IPS DF 6.9 (cell line): ENCODE data around the gene SGTA.
A peak's percentile ranks its signal among the peaks of the same experiment; 100 is the strongest.

Source experiments
- DNase-seq: peaks from one replicate; pipeline ENCODE4 v3.0.0-alpha.2; 2013; ENCODE audit warnings: low read depth, low spot score
- H3K27ac ChIP-seq: one replicate; pipeline ENCODE4 v1.5.1; 2013; ENCODE audit warnings: low read length, control low read depth
- H3K27me3 ChIP-seq: 2 replicates; pipeline ENCODE4 v1.6.1; 2013; ENCODE audit warnings: mild to moderate bottlenecking, low read length; ENCODE audit not compliant: control insufficient read depth, insufficient read depth
- H3K36me3 ChIP-seq: 2 replicates; pipeline ENCODE4 v1.6.1; 2013; ENCODE audit warnings: low read length; ENCODE audit not compliant: control insufficient read depth, insufficient read depth
- H3K4me1 ChIP-seq: 2 replicates; pipeline ENCODE4 v1.6.1; 2013; ENCODE audit warnings: low read length; ENCODE audit not compliant: control insufficient read depth, insufficient read depth
- H3K4me3 ChIP-seq: 2 replicates; pipeline ENCODE4 v1.5.1; 2013; ENCODE audit warnings: mild to moderate bottlenecking, low read length
- H3K9me3 ChIP-seq: 2 replicates; pipeline ENCODE4 v1.6.1; 2013; ENCODE audit warnings: low read length, inconsistent platforms; ENCODE audit not compliant: control insufficient read depth, insufficient read depth
- WGBS: extraction: QIAGEN DNeasy Blood & Tissue Kit; methylation state at CpG from one replicate; pipeline ENCODE4 v1.1.7; 2013; ENCODE audit warnings: mixed read lengths, missing lambda C conversion rate; ENCODE audit not compliant: insufficient read length, insufficient coverage; 5-methylcytosine and 5-hydroxymethylcytosine counted together

SGTA gene

DNA sequence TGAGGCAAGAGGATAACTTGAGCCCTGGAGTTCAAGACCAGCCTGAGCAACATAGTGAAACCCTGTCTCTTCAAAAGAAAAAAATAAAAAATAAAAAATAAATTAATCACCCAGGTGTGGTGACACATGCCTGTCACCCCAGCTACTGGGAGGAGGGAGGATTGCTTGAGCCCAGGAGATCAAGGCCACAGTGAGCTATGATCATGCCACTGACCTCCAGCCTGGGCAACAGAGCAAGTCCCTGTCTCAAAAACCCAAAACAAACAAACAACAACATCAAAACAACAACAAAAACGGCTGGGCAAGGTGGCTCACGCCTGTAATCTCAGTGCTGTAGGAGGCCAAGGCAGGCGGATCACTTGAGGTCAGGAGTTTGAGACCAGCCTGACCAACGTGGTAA is 39.0 kb downstream of the SGTA start:
- Histone ChIP-seq H3K9me3 (no peaks in the 10 kb centered on the region), H3K27ac (no peak overlapping the region), H3K36me3 (no peaks in the 10 kb centered on the region), H3K27me3 (no peaks in the 10 kb centered on the region), H3K4me3 (no peak overlapping the region), H3K4me1 (no peaks in the 10 kb centered on the region)
- no peak for DNase-seq
- no CpG with 5 or more reads among the region's 4 CpGs for WGBS

- DNase-seq, result no peak
- no CpG with 5 or more reads among the region's 8 CpGs for WGBS
- no peaks in the 10 kb centered on the region for H3K9me3 ChIP-seq
- H3K4me3 ChIP-seq, result no peak overlapping the region
- H3K27ac ChIP-seq, result no peak overlapping the region
- no peaks in the 10 kb centered on the region for H3K36me3 ChIP-seq
- H3K4me1 ChIP-seq, result no peaks in the 10 kb centered on the region
- H3K27me3 ChIP-seq, result no peaks in the 10 kb centered on the region
These were observed 40.0 kb downstream of the SGTA start for GRCh38 chr19:2743099-2743498.

DNA sequence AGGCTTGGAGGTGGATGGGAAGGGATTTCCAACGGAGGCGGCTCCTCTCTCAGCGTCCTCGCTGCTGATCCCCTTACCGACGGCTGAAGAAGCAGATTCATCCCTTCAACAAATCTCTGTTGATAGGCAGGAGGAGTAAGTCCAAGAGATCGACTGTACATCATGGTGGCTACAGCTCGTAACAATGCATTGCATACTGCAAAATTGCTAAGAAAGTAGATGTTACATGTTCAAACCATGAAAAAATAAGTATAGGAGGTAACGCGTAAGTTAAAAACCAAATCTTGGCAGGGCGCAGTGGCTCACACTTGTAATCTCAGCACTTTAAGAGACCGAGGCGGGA is 42.8 kb downstream of the SGTA start:
- Histone ChIP-seq H3K36me3 (peaks cover 16% of the 10 kb centered on the region; the same call in 1 of the 2 replicates), H3K27ac (no peak overlapping the region), H3K4me3 (no peak overlapping the region), H3K27me3 (no peaks in the 10 kb centered on the region), H3K4me1 (no peaks in the 10 kb centered on the region), H3K9me3 (no peaks in the 10 kb centered on the region)
- no peak for DNase-seq
- no CpG with 5 or more reads among the region's 13 CpGs for WGBS

DNA sequence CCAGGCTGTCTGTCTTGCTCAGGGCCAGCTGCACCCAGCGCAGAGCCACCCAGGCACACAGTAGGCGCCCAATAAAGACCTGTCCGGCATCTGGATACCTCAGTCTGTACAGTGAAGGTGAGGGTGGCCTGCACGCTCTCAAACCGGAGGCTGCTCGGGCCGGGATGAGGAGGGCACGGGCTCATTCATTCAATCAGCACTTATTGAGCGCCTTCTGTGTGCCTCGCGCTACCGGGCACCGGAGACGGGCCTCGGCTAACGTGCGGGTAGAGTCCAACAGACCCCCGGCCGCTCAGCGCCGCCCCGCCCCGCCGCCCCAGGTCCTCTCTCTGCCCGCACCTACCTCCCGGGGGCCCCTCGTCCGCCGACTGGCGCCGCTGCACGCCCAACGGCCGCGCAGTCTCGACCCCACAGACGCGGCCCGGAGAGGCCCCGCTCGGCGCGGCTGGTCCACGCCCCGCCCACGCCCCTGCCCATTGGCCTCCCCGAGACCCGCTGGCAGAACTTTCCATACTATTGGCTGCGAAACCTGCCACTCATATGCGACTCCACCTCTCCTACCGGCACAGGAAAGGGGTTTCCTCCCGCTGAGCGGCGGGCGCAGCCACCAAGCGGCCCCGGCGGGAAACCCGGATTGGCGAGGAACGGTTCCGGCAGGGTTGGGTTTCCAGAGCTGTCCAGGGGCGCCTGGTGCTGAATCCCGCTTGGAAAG is 43.3 kb downstream of the SGTA start, which contains the start of gene SLC39A3:
TSS of gene SLC39A3 (minus strand) at position 416 of the 712 bp plus-strand sequence. CDS start 2,760 bp downstream, outside the sequence.
- no peak within 1 kb of the TSS for H3K27ac ChIP-seq
- peaks cover 22% of the 10 kb centered on the region; the same call in 1 of the 2 replicates for H3K36me3 ChIP-seq
- no peaks in the 10 kb centered on the region for H3K27me3 ChIP-seq
- peak; percentile 97 for DNase-seq
- no peaks in the 10 kb centered on the region for H3K4me1 ChIP-seq
- H3K9me3 ChIP-seq, result no peaks in the 10 kb centered on the region
- peak within 1 kb of the TSS; percentile 67 for H3K4me3 ChIP-seq
- WGBS, result no CpG with 5 or more reads among the region's 64 CpGs

GRCh38 chr19:2736550-2737190 is 46.4 kb downstream of the SGTA start:
- WGBS, result no CpG with 5 or more reads among the region's 15 CpGs
- H3K4me3 ChIP-seq, result no peak overlapping the region
- H3K36me3 ChIP-seq, result peaks cover 25% of the 10 kb centered on the region
- no peaks in the 10 kb centered on the region for H3K27me3 ChIP-seq
- no peaks in the 10 kb centered on the region for H3K4me1 ChIP-seq
- no peak for DNase-seq
- H3K9me3 ChIP-seq, result no peaks in the 10 kb centered on the region
- H3K27ac ChIP-seq, result no peak overlapping the region

GRCh38 chr19:2735374-2735773 is 47.7 kb downstream of the SGTA start:
- no peaks in the 10 kb centered on the region for H3K9me3 ChIP-seq
- no peak overlapping the region for H3K4me3 ChIP-seq
- no CpG with 5 or more reads among the region's 12 CpGs for WGBS
- H3K36me3 ChIP-seq, result peaks cover 25% of the 10 kb centered on the region
- DNase-seq, result no peak
- H3K4me1 ChIP-seq, result no peaks in the 10 kb centered on the region
- no peaks in the 10 kb centered on the region for H3K27me3 ChIP-seq
- no peak overlapping the region for H3K27ac ChIP-seq

- no peaks in the 10 kb centered on the region for H3K4me1 ChIP-seq
- no peak overlapping the region for H3K4me3 ChIP-seq
- H3K27ac ChIP-seq, result no peak overlapping the region
- H3K36me3 ChIP-seq, result peaks cover 25% of the 10 kb centered on the region
- no peaks in the 10 kb centered on the region for H3K27me3 ChIP-seq
- no CpG with 5 or more reads among the region's 26 CpGs for WGBS
- no peak for DNase-seq
- H3K9me3 ChIP-seq, result no peaks in the 10 kb centered on the region
These were observed 48.3 kb downstream of the SGTA start for GRCh38 chr19:2734589-2735288.

DNA sequence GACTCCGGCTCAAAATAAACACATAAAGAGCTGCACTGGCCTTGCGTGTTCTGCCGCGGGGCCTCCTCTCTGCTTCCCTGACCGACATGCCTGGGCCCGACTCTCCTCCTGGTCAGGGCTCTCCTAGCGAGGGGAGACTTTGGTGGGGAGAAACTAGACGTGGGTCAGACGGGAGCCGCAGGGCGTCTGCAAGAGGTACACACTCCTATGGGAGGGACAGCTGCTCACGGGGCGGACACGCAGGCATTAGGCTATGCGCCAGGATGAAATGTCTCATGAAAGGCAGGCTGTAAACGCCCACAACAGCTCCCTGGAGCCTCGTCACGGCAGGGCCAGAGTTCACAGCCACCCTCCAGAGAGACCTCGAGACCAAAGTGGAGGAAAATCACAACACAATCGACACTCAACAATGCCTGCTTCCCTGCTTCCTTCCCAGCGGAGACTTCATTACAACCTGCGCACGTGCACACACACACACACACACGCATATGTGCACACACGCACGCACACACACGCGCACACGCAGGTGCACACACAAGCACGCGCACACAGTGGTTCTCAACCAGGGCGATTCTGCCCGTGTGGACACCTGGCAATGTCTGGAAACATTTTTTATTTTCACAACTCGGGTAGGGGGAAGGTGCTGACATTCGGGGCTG is 49.0 kb downstream of the SGTA start:
- no CpG with 5 or more reads among the region's 35 CpGs for WGBS
- no peak overlapping the region for H3K4me3 ChIP-seq
- H3K36me3 ChIP-seq, result peaks cover 25% of the 10 kb centered on the region
- no peaks in the 10 kb centered on the region for H3K4me1 ChIP-seq
- H3K9me3 ChIP-seq, result no peaks in the 10 kb centered on the region
- DNase-seq, result no peak
- H3K27me3 ChIP-seq, result no peaks in the 10 kb centered on the region
- H3K27ac ChIP-seq, result no peak overlapping the region

GRCh38 chr19:2732883-2733282 is 50.2 kb downstream of the SGTA start:
- peaks cover 25% of the 10 kb centered on the region for H3K36me3 ChIP-seq

GRCh38 chr19:2732157-2732725 is 50.8 kb downstream of the SGTA start:
- no peaks in the 10 kb centered on the region for H3K27me3 ChIP-seq
- no peaks in the 10 kb centered on the region for H3K4me1 ChIP-seq
- no peak overlapping the region for H3K4me3 ChIP-seq
- H3K9me3 ChIP-seq, result no peaks in the 10 kb centered on the region
- peaks cover 25% of the 10 kb centered on the region for H3K36me3 ChIP-seq
- H3K27ac ChIP-seq, result no peak overlapping the region
- WGBS, result no CpG with 5 or more reads among the region's 33 CpGs
- DNase-seq, result no peak

More at GRCh38 chr19:2732883-2733282, 50.2 kb downstream of the SGTA start:
- no peak overlapping the region for H3K4me3 ChIP-seq
- DNase-seq, result no peak
- no peak overlapping the region for H3K27ac ChIP-seq
- no peaks in the 10 kb centered on the region for H3K4me1 ChIP-seq
- no peaks in the 10 kb centered on the region for H3K27me3 ChIP-seq
- no peaks in the 10 kb centered on the region for H3K9me3 ChIP-seq
- no CpG with 5 or more reads among the region's 38 CpGs for WGBS
